HEK293 (cell line): Measurements from ENCODE around the gene IL16.

Experiments used
- CTCF ChIA-PET: fragments of 350-600 bp; formaldehyde crosslinking; extraction: SDS; loops from one replicate; lab custom pipeline; 2021; ENCODE audit warnings: antibody characterized with exemption; lab: Yijun Ruan, JAX
- POLR2A ChIA-PET: fragments of 300-600 bp; formaldehyde crosslinking; extraction: SDS; loops from one replicate; lab custom pipeline; 2020; ENCODE audit warnings: antibody characterized with exemption, inconsistent platforms; lab: Yijun Ruan, JAX
- H3K27ac ChIP-seq: fragments of 200-500 bp; sonication (Bioruptor generic); 2 replicates; pipeline ENCODE4 v1.5.1; 2014; ENCODE audit warnings: low read depth, low read length, control low read depth, inconsistent platforms; ENCODE audit errors: extremely low read depth
- H3K36me3 ChIP-seq, 2 experiments: fragments of 200-500 bp in 1 of 2; sonication (Bioruptor generic) in 1 of 2; 1 replicate in 1 of 2; 2 replicates in 1 of 2; pipeline ENCODE4 v1.5.1; 2014 to 2017; ENCODE audit warnings: inconsistent platforms in 2 of 2, low read length in 2 of 2; ENCODE audit not compliant: control insufficient read depth in 2 of 2, insufficient read depth in 1 of 2
- H3K4me1 ChIP-seq: fragments of 200-500 bp; sonication (Bioruptor generic); 2 replicates; pipeline ENCODE4 v1.5.1; 2014; ENCODE audit warnings: mild to moderate bottlenecking, low read length, inconsistent platforms; ENCODE audit not compliant: control insufficient read depth, insufficient read depth
- H3K4me3 ChIP-seq: 2 replicates; pipeline ENCODE4 v1.5.1; 2011; ENCODE audit warnings: low read depth, mild to moderate bottlenecking, control low read depth, low read length, moderate library complexity
- H3K9me3 ChIP-seq: fragments of 200-500 bp; sonication (Bioruptor generic); 2 replicates; pipeline ENCODE4 v1.5.1; 2014; ENCODE audit warnings: low read depth, low read length, inconsistent platforms; ENCODE audit not compliant: control insufficient read depth, insufficient read depth
- GLIS1 ChIP-seq: fragments of 450-650 bp; formaldehyde crosslinking; IDR thresholded peaks from 2 replicates; pipeline ENCODE4 v1.5.1; 2016; ENCODE audit warnings: missing biosample characterization, missing genetic modification characterization
- KLF8 ChIP-seq: fragments of 450-650 bp; formaldehyde crosslinking; IDR thresholded peaks from 2 replicates; pipeline ENCODE4 v1.5.1; 2016; ENCODE audit warnings: missing biosample characterization, missing genetic modification characterization
- OSR2 ChIP-seq: fragments of 450-650 bp; formaldehyde crosslinking; IDR thresholded peaks from 2 replicates; pipeline ENCODE4 v1.5.1; 2016; ENCODE audit warnings: missing biosample characterization, missing genetic modification characterization
- REPIN1 ChIP-seq: fragments of 450-650 bp; formaldehyde crosslinking; IDR thresholded peaks from 2 replicates; pipeline ENCODE4 v1.5.1; 2017; ENCODE audit warnings: missing biosample characterization, missing genetic modification characterization, low read depth
- REST ChIP-seq: fragments of 450-650 bp; formaldehyde crosslinking; IDR thresholded peaks from 2 replicates; pipeline ENCODE4 v1.5.1; 2016; ENCODE audit warnings: missing biosample characterization, missing genetic modification characterization
- SALL2 ChIP-seq: fragments of 450-650 bp; formaldehyde crosslinking; IDR thresholded peaks from 2 replicates; pipeline ENCODE4 v1.5.0; 2017; ENCODE audit warnings: missing biosample characterization, mild to moderate bottlenecking, missing genetic modification characterization, borderline replicate concordance
- SETDB1 ChIP-seq: IDR thresholded peaks from one replicate; pipeline ENCODE4 v1.6.1; 2017; ENCODE audit warnings: mild to moderate bottlenecking, low read length, moderate library complexity, mixed read lengths; ENCODE audit not compliant: insufficient read length
- ZBTB17 ChIP-seq: fragments of 450-650 bp; formaldehyde crosslinking; IDR thresholded peaks from 2 replicates; pipeline ENCODE4 v1.5.1; 2016; ENCODE audit warnings: missing biosample characterization, missing genetic modification characterization
- ZNF184 ChIP-seq: fragments of 450-650 bp; IDR thresholded peaks from 2 replicates; pipeline ENCODE4 v1.5.1; 2018; ENCODE audit warnings: missing biosample characterization, mild to moderate bottlenecking, missing genetic modification characterization
- ZNF19 ChIP-seq: fragments of 450-650 bp; formaldehyde crosslinking; IDR thresholded peaks from 2 replicates; pipeline ENCODE4; 2016; ENCODE audit warnings: missing biosample characterization, missing genetic modification characterization, low read depth
- ZNF223 ChIP-seq: fragments of 450-650 bp; formaldehyde crosslinking; IDR thresholded peaks from 2 replicates; pipeline ENCODE4 v1.5.1; 2016; ENCODE audit warnings: missing biosample characterization, missing genetic modification characterization
- ZNF311 ChIP-seq: fragments of 450-650 bp; formaldehyde crosslinking; IDR thresholded peaks from 2 replicates; pipeline ENCODE4 v1.5.1; 2017; ENCODE audit warnings: missing biosample characterization, missing genetic modification characterization, borderline replicate concordance
- ZNF37A ChIP-seq: fragments of 450-650 bp; IDR thresholded peaks from 2 replicates; pipeline ENCODE4 v1.5.1; 2018; ENCODE audit warnings: missing biosample characterization, missing genetic modification characterization
- ZNF398 ChIP-seq: fragments of 450-650 bp; formaldehyde crosslinking; IDR thresholded peaks from 2 replicates; pipeline ENCODE4 v1.5.1; 2017; ENCODE audit warnings: missing biosample characterization, missing genetic modification characterization
- ZNF433 ChIP-seq: fragments of 450-650 bp; formaldehyde crosslinking; IDR thresholded peaks from 2 replicates; pipeline ENCODE4 v1.5.1; 2016; ENCODE audit warnings: missing biosample characterization, missing genetic modification characterization, low read depth
- ZNF473 ChIP-seq: fragments of 450-650 bp; formaldehyde crosslinking; IDR thresholded peaks from 2 replicates; pipeline ENCODE4 v1.5.1; 2017; ENCODE audit warnings: missing biosample characterization, missing genetic modification characterization
- ZNF510 ChIP-seq: fragments of 450-650 bp; formaldehyde crosslinking; IDR thresholded peaks from 2 replicates; pipeline ENCODE4 v1.5.1; 2018; ENCODE audit warnings: mild to moderate bottlenecking, missing genetic modification characterization, missing biosample characterization; ENCODE audit not compliant: insufficient replicate concordance
- ZNF596 ChIP-seq: fragments of 450-650 bp; IDR thresholded peaks from 2 replicates; pipeline ENCODE4 v1.5.0; 2018; ENCODE audit warnings: missing biosample characterization, mild to moderate bottlenecking, missing genetic modification characterization, moderate library complexity
- ZNF623 ChIP-seq: fragments of 450-650 bp; formaldehyde crosslinking; IDR thresholded peaks from 2 replicates; pipeline ENCODE4 v1.5.1; 2016; ENCODE audit warnings: missing biosample characterization, missing genetic modification characterization
- ZNF629 ChIP-seq: fragments of 450-650 bp; formaldehyde crosslinking; IDR thresholded peaks from 2 replicates; pipeline ENCODE4 v1.5.1; 2017; ENCODE audit warnings: missing biosample characterization, missing genetic modification characterization
- ZNF701 ChIP-seq: fragments of 450-650 bp; formaldehyde crosslinking; IDR thresholded peaks from 2 replicates; pipeline ENCODE4 v1.5.1; 2016; ENCODE audit warnings: missing biosample characterization, missing genetic modification characterization
- ZNF704 ChIP-seq: fragments of 450-650 bp; formaldehyde crosslinking; IDR thresholded peaks from 2 replicates; pipeline ENCODE4 v1.5.1; 2016; ENCODE audit warnings: missing biosample characterization, missing genetic modification characterization

IL16 gene

GRCh38 chr15:81360491-81360890, 163.8 kb downstream of the IL16 start (continued):
- TF ChIP-seq SETDB1 (no peak), ZNF701 (tag by site-specific recombination) (no peak), KLF8 (no peak), OSR2 (tag by site-specific recombination) (no peak), ZNF629 (no peak), ZNF473 (tag by site-specific recombination) (no peak), REPIN1 (tag by site-specific recombination) (no peak), ZNF623 (tag by site-specific recombination) (no peak), ZNF37A (tag by site-specific recombination) (no peak), GLIS1 (no peak)

GRCh38 chr15:81361891-81362290, 165.2 kb downstream of the IL16 start:
- Histone ChIP-seq H3K27ac (no peak overlapping the region), H3K4me1 (0 out of 2 replicates have a peak, but pooled peaks cover 3% of the 10 kb centered on the region), H3K4me3 (no peak overlapping the region), H3K9me3 (no peaks in the 10 kb centered on the region), H3K36me3 (no peaks in the 10 kb centered on the region)
- CTCF ChIA-PET = interaction anchor here (1.0 to 1.2 kb wide), 2 partner anchors 21 to 96 kb away, joined by 3 to 4 read pairs; no protein-coding TSS in a partner anchor
- POLR2A ChIA-PET = no interaction called here
- TF ChIP-seq ZNF596 (tag by site-specific recombination) (no peak), ZNF184 (tag by site-specific recombination) (no peak), ZNF311 (tag by site-specific recombination) (no peak), ZNF510 (tag by site-specific recombination) (no peak), ZNF704 (tag by site-specific recombination) (no peak), ZNF223 (tag by site-specific recombination) (no peak), ZNF398 (tag by site-specific recombination) (no peak), REST (no peak), ZBTB17 (tag by site-specific recombination) (no peak), ZNF473 (tag by site-specific recombination) (no peak), ZNF19 (no peak), SALL2 (tag by site-specific recombination) (no peak), ZNF433 (tag by site-specific recombination) (no peak)
